GM20000 (cell line): ENCODE data around the gene WASHC4.
"Not testable (repeated sequence)": the region's sequence is repeated elsewhere in the genome, so short reads cannot be mapped to it uniquely, and the experiment has no call there.

ENCODE experiments used
- DNase-seq: peaks from one replicate; pipeline ENCODE4 v3.0.0; 2012; ENCODE audit warnings: low spot score
- TF ChIP-seq, protein P1 (sequence below): IDR thresholded peaks from 2 replicates; pipeline ENCODE4 v1.5.1; 2012; ENCODE audit warnings: mild to moderate bottlenecking, control low read depth; ENCODE audit errors: extremely low read depth, missing control alignments

The WASHC4 gene

DNA sequence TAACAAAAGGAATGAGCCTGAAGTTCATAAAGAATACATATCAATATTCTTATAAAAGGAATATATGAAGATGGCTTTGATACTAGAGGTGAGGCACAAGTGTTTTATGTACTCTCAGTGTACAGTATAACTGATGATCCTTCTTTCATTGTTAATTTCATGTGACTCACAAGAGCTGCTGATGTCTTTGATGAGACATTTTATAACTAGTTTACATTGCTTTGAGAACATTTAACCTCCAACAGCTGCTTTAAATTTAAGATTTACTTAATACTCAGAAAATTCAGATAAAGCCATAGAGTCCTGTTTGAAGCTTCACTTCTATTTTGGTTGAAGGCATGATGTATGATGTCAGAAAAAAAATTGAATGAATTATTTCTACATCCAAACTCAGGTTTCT is 59.8 kb downstream of the WASHC4 start:
- TF ChIP-seq, protein P1, sequence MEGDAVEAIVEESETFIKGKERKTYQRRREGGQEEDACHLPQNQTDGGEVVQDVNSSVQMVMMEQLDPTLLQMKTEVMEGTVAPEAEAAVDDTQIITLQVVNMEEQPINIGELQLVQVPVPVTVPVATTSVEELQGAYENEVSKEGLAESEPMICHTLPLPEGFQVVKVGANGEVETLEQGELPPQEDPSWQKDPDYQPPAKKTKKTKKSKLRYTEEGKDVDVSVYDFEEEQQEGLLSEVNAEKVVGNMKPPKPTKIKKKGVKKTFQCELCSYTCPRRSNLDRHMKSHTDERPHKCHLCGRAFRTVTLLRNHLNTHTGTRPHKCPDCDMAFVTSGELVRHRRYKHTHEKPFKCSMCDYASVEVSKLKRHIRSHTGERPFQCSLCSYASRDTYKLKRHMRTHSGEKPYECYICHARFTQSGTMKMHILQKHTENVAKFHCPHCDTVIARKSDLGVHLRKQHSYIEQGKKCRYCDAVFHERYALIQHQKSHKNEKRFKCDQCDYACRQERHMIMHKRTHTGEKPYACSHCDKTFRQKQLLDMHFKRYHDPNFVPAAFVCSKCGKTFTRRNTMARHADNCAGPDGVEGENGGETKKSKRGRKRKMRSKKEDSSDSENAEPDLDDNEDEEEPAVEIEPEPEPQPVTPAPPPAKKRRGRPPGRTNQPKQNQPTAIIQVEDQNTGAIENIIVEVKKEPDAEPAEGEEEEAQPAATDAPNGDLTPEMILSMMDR, result no peak
- no peak for DNase-seq

DNA sequence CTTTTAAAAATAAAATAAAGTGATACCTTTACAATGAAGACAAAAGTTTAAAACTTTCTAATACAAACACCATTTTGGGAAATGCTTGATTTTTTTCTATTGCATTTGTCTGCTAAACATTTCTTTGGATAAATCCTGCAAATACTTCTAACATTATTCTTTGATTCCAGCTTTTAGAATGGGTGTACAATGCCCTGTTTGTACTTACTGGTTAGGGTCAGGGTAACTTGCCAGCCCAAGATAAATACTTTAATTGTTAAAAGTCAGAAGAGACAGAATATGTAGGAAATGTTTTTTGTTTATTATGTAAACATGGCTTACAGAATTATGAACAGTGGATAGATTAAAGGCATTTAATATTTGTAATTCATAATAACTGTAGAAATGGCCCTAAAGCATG is 60.5 kb downstream of the WASHC4 start:
- TF ChIP-seq, protein P1, result no peak
- DNase-seq, result no peak

DNA sequence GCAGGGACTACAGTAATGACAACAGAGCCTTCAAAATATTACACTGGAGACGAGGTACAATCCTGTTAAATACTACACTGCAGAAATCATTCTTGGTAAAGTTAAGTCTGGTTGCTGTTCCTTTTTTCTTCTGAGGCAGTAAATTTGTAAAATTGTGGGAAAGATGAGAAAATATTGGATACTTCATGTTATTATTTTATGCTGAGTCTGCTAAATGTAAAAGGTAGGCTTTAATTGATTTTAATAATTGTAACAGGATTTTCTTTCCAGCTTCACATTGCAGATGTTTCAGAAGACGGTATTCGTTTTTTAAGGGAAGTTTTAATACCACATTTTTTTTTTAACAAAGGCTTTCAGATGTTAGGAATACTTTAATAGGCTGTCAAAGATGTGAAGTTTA is 62.6 kb downstream of the WASHC4 start:
- TF ChIP-seq, protein P1, result no peak
- DNase-seq, result no peak

DNA sequence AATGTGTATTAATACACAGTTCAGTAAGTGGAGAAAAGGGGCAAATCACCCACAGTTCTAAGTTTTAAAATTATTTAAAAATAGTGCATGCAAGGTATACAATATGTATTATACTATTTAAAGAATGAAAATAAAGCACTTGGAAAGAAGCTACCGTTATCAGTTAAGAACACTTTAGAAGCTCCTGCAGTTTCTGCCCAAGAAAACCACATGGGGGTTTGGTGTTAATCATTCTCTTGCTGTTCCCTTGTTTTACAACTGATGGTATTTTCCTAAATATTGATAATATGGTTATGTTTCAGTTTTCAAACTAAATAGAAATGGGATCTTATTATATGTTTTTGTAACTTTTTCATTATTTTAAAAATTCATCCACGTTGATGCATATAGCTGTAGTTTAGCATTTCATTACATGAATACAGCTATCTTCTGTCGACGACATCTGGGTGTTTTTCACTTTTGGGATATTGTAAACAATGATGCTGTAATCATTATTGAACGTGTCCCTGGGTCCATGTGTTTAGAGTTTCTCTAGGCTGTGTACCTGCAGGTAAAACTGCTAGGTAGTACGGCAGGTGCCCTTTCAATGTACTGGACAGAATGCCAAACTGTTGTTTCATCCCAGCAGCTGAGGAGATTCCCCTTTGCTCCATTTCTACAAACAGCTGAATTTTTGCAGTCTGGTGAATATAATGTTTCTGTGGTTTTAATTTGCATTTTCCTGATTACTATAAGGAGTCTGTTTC is 64.3 kb downstream of the WASHC4 start:
- no peak for DNase-seq
- TF ChIP-seq, protein P1, result no peak

DNA sequence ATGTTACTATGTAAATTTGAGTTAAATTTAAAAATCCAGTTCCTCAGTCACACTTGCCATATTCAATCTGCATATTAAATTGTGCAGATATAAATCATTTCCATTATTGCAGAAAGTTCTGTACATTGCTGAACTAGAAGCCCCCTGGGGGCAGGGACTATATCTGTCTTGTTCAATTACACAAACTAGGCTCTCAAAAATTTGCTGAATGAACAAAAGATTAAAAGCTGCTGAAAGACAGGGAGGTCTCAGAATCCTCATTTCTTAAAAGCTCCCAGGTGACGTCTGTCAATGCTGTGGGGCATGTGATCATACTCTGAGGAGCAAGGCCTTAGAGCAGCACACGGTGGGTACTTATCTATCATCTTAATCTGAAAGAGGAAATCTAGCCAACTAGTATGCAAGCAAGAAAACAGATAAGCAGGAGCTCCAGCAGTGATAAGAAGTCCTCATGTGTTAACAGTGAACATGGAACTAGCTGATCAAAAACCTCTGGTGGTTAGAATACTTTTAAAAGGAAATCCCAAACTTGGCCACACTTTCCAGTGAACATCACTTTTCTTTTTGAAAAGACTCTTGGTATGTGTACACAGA is 68.0 kb downstream of the WASHC4 start:
- DNase-seq, result no peak
- TF ChIP-seq, protein P1, result no peak

DNA sequence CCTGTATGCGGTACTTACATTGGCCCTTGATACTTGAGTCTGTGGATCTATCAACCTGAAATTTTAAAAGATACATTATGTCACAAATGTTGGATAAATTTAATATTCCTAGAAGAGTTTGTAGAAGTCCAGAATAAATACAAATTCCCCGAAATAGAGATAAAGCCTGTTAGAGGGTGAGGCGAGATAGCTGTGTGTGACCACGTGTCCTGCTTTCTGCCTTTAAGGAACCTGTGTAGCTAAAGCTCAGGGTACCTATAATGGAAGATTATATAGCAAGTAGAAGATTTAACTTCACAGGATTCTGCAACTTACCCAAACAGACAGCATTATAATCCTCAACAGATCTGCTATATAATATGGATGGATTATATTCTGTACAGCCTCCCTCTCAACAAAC is 69.7 kb downstream of the WASHC4 start:
- no peak for DNase-seq
- TF ChIP-seq, protein P1, result no peak

DNA sequence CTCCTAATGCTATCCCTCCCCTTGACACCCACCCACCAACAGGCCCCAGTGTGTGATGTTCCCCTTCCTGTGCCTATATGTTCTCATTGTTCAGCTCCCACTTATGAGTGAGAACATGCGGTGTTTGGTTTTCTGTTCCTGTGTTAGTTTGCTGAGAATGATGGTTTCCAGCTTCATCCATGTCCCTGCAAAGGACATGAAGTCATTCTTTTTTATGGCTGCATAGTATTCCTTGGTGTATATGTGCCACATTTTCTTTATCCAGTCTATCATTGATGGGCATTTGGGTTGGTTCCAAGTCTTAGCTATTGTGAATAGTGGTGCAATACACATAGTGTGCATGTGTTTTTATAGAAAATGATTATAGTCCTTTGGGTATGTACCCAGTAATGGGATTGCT is 71.6 kb downstream of the WASHC4 start:
- not testable (repeated sequence) for DNase-seq

DNA sequence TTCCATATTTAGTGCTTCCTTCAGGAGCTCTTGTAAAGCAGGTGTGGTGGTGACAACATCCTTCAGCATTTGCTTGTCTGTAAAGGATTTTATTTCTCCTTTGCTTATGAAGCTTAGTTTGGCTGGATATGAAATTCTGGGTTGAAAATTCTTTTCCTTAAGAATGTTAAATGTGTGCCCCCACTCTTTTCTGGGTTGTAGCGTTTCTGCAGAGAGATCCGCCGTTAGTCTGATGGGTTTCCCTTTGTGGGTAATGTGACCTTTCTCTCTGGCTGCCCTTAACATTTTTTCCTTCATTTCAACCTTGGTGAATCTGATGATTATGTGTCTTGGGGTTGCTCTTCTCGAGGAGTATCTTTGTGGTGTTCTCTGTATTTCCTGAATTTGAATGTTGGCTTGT is 75.9 kb downstream of the WASHC4 start:
- not testable (repeated sequence) for DNase-seq

DNA sequence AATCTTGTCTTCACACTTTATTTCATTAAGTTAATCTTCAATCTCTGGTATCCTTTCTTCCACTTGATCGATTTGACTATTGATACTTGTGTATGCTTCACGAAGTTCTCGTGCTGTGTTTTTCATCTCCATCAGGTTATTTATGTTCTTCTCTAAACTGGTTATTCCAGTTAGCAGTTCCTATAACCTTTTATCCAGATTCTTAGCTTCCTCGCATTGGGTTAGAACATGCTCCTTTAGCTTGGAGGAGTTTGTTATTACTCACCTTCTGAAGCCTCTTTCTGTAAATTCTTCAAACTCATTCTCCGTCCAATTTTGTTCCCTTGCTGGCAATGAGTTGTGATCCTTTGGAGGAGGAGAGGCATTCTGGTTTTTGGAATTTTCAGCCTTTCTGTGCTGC is 76.4 kb downstream of the WASHC4 start:
- not testable (repeated sequence) for DNase-seq
